SIG-M5 treated with dmso at 0.1 percent for 504 hours (cell line): ENCODE measurements around the gene FGFR1OP2.
A peak's percentile ranks its signal among the peaks of the same experiment; 100 is the strongest.

Source experiments
- DNase-seq: peaks from one replicate; lab custom pipeline; 2025; ENCODE audit not compliant: unreplicated experiment; lab: John Stamatoyannopoulos, UW

Gene FGFR1OP2

GRCh38 chr12:27001663-27002062 is 63.4 kb downstream of the FGFR1OP2 start:
- peak; percentile 78 for DNase-seq

GRCh38 chr12:27002141-27002540 is 63.9 kb downstream of the FGFR1OP2 start:
- no peak for DNase-seq

GRCh38 chr12:27003421-27004381 is 65.4 kb downstream of the FGFR1OP2 start:
- no peak for DNase-seq

GRCh38 chr12:27005495-27005894 is 67.2 kb downstream of the FGFR1OP2 start:
- no peak for DNase-seq

- DNase-seq = no peak
Observed at GRCh38 chr12:27006797-27007467, 68.7 kb downstream of the FGFR1OP2 start.

GRCh38 chr12:27008081-27008480 is 69.8 kb downstream of the FGFR1OP2 start:
- peak; percentile 25 for DNase-seq

GRCh38 chr12:27009881-27010301 is 71.6 kb downstream of the FGFR1OP2 start:
- DNase-seq = peak; percentile 47

- no peak for DNase-seq
Observed at GRCh38 chr12:27012239-27012981, 74.1 kb downstream of the FGFR1OP2 start.

- no peak for DNase-seq
Observed at GRCh38 chr12:27012982-27013255, 74.6 kb downstream of the FGFR1OP2 start.

GRCh38 chr12:27013611-27014084 is 75.4 kb downstream of the FGFR1OP2 start:
- DNase-seq = peak; percentile 33

- DNase-seq = peak; percentile 98
Observed at GRCh38 chr12:27014085-27014858, 76.0 kb downstream of the FGFR1OP2 start, which contains the start of gene TM7SF3. TM7SF3 (minus strand) TSS chr12:27014384; CDS start chr12:27014168, 216 bp downstream.

GRCh38 chr12:27014859-27015729 is 76.8 kb downstream of the FGFR1OP2 start:
- peak; percentile 24 for DNase-seq

GRCh38 chr12:27015730-27016076 is 77.4 kb downstream of the FGFR1OP2 start:
- peak; percentile 83 for DNase-seq
